GM21619 (cell line): ENCODE measurements around the gene PRDM5.
"Not testable (repeated sequence)": the region's sequence is repeated elsewhere in the genome, so short reads cannot be mapped to it uniquely, and the experiment has no call there.

Source experiments
- ATAC-seq: cut with Tn5 transposase; IDR thresholded peaks from one replicate; pipeline ENCODE4 v1.9.1; 2021; ENCODE audit not compliant: unreplicated experiment

The PRDM5 gene

DNA sequence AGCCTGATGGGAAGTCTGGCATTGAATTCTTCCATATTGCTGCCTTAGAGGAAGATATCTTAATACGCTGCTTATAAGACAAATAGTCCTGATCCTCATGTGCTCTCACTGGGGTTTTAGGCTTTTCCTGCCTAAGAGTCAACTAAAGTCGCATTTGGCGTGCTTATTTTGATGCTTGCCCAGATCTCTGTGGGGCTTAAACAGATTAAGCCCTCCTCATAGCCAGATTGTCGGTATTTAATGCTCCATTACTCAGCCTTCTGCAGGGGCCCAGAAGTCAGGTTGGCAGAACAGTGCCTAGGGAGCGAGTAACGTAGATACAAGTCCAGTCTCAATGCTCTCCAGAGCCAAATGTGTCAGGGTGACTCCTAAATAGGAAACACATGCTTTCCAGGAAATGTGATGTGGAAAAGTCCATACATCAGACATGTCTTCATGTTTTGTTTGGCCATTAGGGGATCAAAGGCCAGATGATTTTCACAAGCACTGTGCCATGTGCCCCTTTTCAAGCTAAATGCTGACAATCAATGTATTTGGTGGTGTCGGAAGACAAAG, 262.8 kb downstream of the PRDM5 start:
- ATAC-seq = no peak

DNA sequence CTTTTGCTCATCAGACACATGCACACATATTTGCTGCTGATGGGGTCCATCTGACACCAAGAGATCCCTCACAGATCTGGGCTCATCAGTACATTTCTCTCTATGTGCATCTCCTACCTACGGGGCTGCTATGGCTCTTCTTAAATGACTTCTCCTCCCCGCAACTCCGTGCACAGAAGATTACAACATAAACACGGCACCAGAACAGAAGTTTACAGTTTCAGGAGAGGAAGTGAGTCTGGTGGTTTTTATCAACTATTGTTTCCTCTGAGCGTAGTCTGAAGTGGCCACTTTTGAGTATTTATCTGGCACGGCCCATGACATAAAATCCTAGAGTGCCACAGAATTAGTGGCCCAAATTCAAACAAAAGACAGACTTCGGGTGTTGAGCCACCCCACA, 263.8 kb downstream of the PRDM5 start:
- no peak for ATAC-seq

DNA sequence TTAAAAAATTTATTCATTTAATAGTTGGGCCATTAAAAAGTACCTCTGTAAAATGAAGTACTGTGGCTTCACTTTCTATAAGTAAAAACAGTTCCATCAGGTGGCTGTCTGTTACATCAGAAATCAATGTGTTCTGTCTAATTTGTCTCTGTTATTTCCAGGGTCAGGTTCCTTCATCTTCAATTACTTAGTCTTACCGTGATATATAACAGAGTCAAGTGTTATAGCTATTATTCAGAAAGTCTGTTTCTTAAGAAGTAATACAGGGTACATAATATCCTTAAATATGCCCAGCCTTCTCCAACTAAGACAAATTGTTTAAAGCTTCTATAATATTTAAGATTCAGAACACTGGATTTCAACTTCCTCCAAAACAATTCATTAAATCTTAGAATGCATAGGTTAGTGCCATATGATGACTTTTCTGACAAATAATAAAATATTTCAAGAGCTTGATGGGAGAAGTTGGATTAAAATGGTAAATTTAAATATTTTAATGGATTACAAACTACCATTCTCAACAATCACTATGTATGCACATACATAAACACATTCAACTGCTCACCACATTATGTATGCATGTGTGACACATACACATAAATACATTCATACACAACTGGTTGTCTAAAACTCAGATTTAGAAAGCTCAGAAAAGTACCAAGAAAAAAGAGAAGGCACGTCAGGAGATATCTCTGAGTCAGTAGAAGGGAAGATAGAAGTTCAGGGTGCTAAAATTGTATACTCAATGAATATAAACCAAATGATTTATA, 268.5 kb downstream of the PRDM5 start:
- ATAC-seq = no peak

DNA sequence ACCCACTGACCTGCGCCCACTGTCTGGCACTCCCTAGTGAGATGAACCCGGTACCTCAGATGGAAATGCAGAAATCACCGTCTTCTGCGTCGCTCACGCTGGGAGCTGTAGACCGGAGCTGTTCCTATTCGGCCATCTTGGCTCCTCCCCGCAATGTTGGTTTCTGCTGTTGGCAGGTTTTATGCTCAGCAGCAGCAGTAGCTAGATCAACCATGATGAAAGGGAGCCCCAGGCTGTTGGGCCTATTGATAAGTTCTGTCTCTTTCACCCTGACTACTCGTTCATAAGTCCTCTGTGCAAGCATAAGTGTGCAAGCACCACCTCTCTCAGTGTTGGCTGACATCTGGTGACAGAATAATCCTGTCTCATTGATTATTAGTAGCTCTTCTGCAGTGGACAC, 274.2 kb downstream of the PRDM5 start:
- ATAC-seq = not testable (repeated sequence)
